ENCODE results near the gene STAB1.

Gene STAB1

GRCh38 chr3:52494886-52495495 lies at the start of gene STAB1:
STAB1 (plus strand) TSS chr3:52495338; CDS start chr3:52495414, 76 bp downstream.
- DNase-seq = no peak
- TF ChIP-seq GATA1 (IDR thresholded peaks at IDR 0.05; ENCODE audit: low read depth, low read length) (no peak), POLR2A (IDR thresholded peaks at IDR 0.05; ENCODE audit: low read length) (no peak)

GRCh38 chr3:52446042-52446441 lies 49.1 kb upstream of the STAB1 start:
- DNase-seq = no peak
- TF ChIP-seq GATA1 (IDR thresholded peaks at IDR 0.05; ENCODE audit: low read depth, low read length) = no peak
- no peak for TF ChIP-seq POLR2A (IDR thresholded peaks at IDR 0.05; ENCODE audit: low read length)

GRCh38 chr3:52446631-52447511 lies 48.3 kb upstream of the STAB1 start:
- DNase-seq = peak; percentile 79 to 87

GRCh38 chr3:52447512-52448355 lies 47.4 kb upstream of the STAB1 start:
- TF ChIP-seq GATA1 (IDR thresholded peaks at IDR 0.05; ENCODE audit: low read depth, low read length) (no peak), POLR2A (IDR thresholded peaks at IDR 0.05; ENCODE audit: low read length) (no peak)
- DNase-seq = no peak

More at GRCh38 chr3:52446631-52447511, 48.3 kb upstream of the STAB1 start:
- TF ChIP-seq POLR2A (IDR thresholded peaks at IDR 0.05; ENCODE audit: low read length) (no peak), GATA1 (IDR thresholded peaks at IDR 0.05; ENCODE audit: low read depth, low read length) (no peak)

- no peak for TF ChIP-seq POLR2A (IDR thresholded peaks at IDR 0.05; ENCODE audit: low read length)
- DNase-seq = no peak
Observed at GRCh38 chr3:52450489-52451236, 44.5 kb upstream of the STAB1 start.

- no peak for TF ChIP-seq POLR2A (IDR thresholded peaks at IDR 0.05; ENCODE audit: low read length)
- TF ChIP-seq GATA1 (IDR thresholded peaks at IDR 0.05; ENCODE audit: low read depth, low read length) = no peak
Observed at GRCh38 chr3:52451237-52452083, 43.7 kb upstream of the STAB1 start.

GRCh38 chr3:52452126-52452525 lies 43.0 kb upstream of the STAB1 start:
- DNase-seq = no peak
- TF ChIP-seq GATA1 (IDR thresholded peaks at IDR 0.05; ENCODE audit: low read depth, low read length) = no peak
- TF ChIP-seq POLR2A (IDR thresholded peaks at IDR 0.05; ENCODE audit: low read length) = no peak

More at GRCh38 chr3:52451237-52452083, 43.7 kb upstream of the STAB1 start:
- DNase-seq = no peak

GRCh38 chr3:52452570-52453221 lies 42.4 kb upstream of the STAB1 start:
- TF ChIP-seq GATA1 (IDR thresholded peaks at IDR 0.05; ENCODE audit: low read depth, low read length) (no peak), POLR2A (IDR thresholded peaks at IDR 0.05; ENCODE audit: low read length) (no peak)
- DNase-seq = no peak

GRCh38 chr3:52453496-52454249 lies 41.5 kb upstream of the STAB1 start, which contains the start of gene TNNC1:
TNNC1 (minus strand) TSS chr3:52454041; CDS start chr3:52454015, 26 bp downstream.
- DNase-seq = no peak
- TF ChIP-seq POLR2A (IDR thresholded peaks at IDR 0.05; ENCODE audit: low read length) = no peak
- TF ChIP-seq GATA1 (IDR thresholded peaks at IDR 0.05; ENCODE audit: low read depth, low read length) = no peak

- TF ChIP-seq GATA1 (IDR thresholded peaks at IDR 0.05; ENCODE audit: low read depth, low read length) (no peak), POLR2A (IDR thresholded peaks at IDR 0.05; ENCODE audit: low read length) (no peak)
- DNase-seq = peak in 1 of 2 experiments; percentile 40
Observed at GRCh38 chr3:52454250-52454937, 40.7 kb upstream of the STAB1 start.

- DNase-seq = no peak
- TF ChIP-seq POLR2A (IDR thresholded peaks at IDR 0.05; ENCODE audit: low read length) = no peak
- TF ChIP-seq GATA1 (IDR thresholded peaks at IDR 0.05; ENCODE audit: low read depth, low read length) = no peak
Observed at GRCh38 chr3:52454938-52455282, 40.2 kb upstream of the STAB1 start.

All from erythroblast (primary cell).